ENCODE measurements around the gene SMYD4.
"Not testable (repeated sequence)": the region's sequence is repeated elsewhere in the genome, so short reads cannot be mapped to it uniquely, and the experiment has no call there.

SMYD4 gene

DNA sequence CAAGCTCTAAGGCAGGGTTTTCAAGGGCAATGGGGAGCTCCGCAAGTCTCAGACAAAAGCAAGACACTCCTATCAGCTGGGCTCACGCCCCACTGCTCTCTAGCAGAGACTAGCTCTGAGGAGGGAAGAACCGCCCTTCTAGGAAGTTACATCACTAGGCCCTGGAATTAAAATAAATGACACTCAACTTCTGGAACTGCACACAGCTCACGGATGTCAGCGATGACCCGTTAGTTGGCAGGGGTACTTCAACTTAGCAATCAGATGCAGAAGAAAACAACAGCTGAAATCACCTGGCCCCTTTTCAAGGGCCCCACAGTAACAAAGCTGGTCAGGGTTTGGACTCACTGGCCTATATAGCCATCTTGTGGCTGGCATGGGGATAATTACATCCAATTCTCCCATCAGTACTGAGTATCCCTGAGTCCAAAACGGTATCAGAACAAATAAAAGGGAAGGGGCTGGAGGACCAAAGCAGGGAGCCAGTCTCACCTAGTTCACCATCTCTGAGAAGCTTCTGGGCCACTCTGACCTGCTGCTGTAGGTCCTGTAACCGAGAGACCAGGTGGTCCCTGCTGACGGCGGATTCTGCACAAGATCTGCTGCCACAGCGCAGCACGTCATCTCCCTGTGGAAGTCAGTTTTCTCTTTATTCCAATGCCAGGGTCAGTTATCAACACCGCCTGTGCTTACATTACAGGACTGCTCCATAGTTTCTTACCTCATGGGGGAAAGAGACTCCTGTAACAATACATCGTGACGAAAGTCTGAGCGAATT is 45.7 kb downstream of the SMYD4 start:
- Histone ChIP-seq H3K9me3 (ENCODE audit: control insufficient read depth, insufficient read depth, low read length) (no peaks in the 10 kb centered on the region), H3K4me1 (ENCODE audit: control insufficient read depth, insufficient read depth, low read length) (no peaks in the 10 kb centered on the region), H3K27me3 (ENCODE audit: control insufficient read depth, insufficient read depth, low read length) (no peaks in the 10 kb centered on the region), H3K36me3 (ENCODE audit: control insufficient read depth, insufficient read depth, low read length) (peaks cover 24% of the 10 kb centered on the region; the same call in 1 of the 2 replicates), H3K27ac (ENCODE audit: low read length) (no peak overlapping the region), H3K4me3 (ENCODE audit: low read length) (no peak overlapping the region)
- DNase-seq (ENCODE audit: low read depth, low spot score) = no peak
- no CpG with 5 or more reads among the region's 16 CpGs for WGBS (ENCODE audit: insufficient coverage, insufficient read length)

DNA sequence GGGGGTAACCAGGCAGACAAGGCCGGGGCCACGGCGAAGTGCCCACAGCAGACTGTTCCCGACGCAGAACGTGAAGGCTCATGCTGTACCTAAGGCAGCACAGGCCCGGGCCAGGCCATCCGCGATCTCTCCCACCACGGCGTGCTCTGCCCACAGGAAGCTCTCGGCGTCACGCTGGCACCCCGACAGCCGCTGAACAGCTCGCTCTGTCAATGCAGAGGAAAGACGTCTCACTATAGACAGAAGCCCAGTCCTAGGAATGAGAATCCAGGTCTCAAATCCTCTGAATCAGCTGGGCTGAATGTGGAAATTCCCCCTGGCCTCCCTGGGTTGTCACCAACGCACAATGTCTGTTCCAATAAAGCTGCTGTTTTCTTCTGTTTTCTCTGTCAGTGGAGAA is 46.4 kb downstream of the SMYD4 start:
- H3K4me3 ChIP-seq (ENCODE audit: low read length) = no peak overlapping the region
- WGBS (ENCODE audit: insufficient coverage, insufficient read length) = no CpG with 5 or more reads among the region's 19 CpGs
- H3K36me3 ChIP-seq (ENCODE audit: control insufficient read depth, insufficient read depth, low read length) = peaks cover 24% of the 10 kb centered on the region; the same call in 1 of the 2 replicates
- H3K4me1 ChIP-seq (ENCODE audit: control insufficient read depth, insufficient read depth, low read length) = no peaks in the 10 kb centered on the region
- H3K27ac ChIP-seq (ENCODE audit: low read length) = no peak overlapping the region
- no peak for DNase-seq (ENCODE audit: low read depth, low spot score)
- no peaks in the 10 kb centered on the region for H3K27me3 ChIP-seq (ENCODE audit: control insufficient read depth, insufficient read depth, low read length)
- H3K9me3 ChIP-seq (ENCODE audit: control insufficient read depth, insufficient read depth, low read length) = no peaks in the 10 kb centered on the region

DNA sequence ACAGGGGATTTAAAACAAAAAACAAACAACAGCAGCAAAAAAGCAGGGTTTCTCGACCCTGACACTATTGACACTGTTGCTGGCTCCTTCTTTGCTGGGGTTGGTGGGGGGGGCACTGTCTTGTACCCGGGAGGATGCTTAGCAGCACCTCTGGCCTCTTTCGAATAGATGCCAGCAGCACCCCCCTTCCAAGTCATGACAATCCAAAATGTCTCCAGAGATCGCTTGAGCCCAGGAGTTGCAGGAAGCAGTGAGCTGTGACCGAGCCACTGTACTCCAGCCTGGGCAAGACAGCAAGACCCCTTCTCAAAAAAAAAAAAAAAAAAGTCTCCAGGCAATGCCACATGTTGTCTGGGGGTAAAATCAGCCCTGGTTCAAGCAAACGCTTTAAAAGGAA is 47.5 kb downstream of the SMYD4 start:
- no peak overlapping the region for H3K4me3 ChIP-seq (ENCODE audit: low read length)
- no peak for DNase-seq (ENCODE audit: low read depth, low spot score)
- peaks cover 21% of the 10 kb centered on the region; the same call in 1 of the 2 replicates for H3K36me3 ChIP-seq (ENCODE audit: control insufficient read depth, insufficient read depth, low read length)
- H3K27ac ChIP-seq (ENCODE audit: low read length) = no peak overlapping the region
- no peaks in the 10 kb centered on the region for H3K4me1 ChIP-seq (ENCODE audit: control insufficient read depth, insufficient read depth, low read length)
- no peaks in the 10 kb centered on the region for H3K9me3 ChIP-seq (ENCODE audit: control insufficient read depth, insufficient read depth, low read length)
- no CpG with 5 or more reads among the region's 6 CpGs for whole genome bisulfite sequencing (ENCODE audit: insufficient coverage, insufficient read length)
- no peaks in the 10 kb centered on the region for H3K27me3 ChIP-seq (ENCODE audit: control insufficient read depth, insufficient read depth, low read length)

DNA sequence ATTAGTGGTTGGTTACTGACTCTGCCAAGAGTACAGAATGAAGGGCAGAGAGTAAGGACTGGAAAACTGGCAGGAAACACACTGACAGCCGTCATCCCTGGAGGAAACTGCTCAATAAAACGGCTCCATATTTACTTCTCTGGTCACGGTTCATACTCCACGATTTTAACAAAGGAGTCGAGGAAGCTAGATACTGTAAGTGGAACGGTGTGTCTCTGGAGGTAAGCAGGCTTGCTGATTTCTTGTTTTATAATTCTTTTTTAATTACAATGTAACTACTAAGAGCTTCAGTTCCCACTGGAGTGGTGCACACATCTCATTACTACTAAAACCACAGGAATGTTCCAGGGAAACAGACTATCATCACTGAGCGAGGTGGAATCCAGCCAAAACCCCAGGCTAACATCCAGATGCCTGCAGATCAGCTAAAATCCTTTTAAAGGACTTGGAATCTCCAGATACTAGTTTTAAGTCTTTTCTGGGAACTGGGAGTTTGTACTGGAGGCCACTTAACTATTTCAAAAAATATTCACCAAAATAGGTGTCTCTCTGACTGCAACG is 50.1 kb downstream of the SMYD4 start:
- Histone ChIP-seq H3K27ac (ENCODE audit: low read length) (no peak overlapping the region), H3K9me3 (ENCODE audit: control insufficient read depth, insufficient read depth, low read length) (no peaks in the 10 kb centered on the region), H3K27me3 (ENCODE audit: control insufficient read depth, insufficient read depth, low read length) (no peaks in the 10 kb centered on the region), H3K4me1 (ENCODE audit: control insufficient read depth, insufficient read depth, low read length) (no peaks in the 10 kb centered on the region), H3K36me3 (ENCODE audit: control insufficient read depth, insufficient read depth, low read length) (peaks cover 16% of the 10 kb centered on the region; the same call in 1 of the 2 replicates), H3K4me3 (ENCODE audit: low read length) (no peak overlapping the region)
- no peak for DNase-seq (ENCODE audit: low read depth, low spot score)
- no CpG with 5 or more reads among the region's 8 CpGs for WGBS (ENCODE audit: insufficient coverage, insufficient read length)

DNA sequence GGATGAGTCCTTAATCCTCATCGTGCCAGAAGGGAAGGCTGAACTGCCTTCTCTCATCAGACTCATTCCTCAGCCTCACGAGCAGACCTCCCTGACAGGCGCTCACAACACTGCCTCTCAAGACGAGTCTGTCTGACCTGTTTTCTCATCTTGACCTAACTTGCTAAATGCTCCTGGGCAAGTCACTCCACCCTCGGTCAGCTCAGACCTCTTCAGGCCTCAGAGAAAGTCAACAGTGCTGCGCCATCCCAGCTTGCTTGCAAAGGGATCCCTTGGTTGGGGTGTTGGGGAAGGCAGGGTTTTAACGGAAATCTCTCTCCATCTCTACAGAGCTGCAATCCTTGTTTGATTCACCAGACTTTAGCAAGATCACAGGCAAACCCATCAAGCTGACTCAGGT is 52.8 kb downstream of the SMYD4 start:
- Histone ChIP-seq H3K4me1 (ENCODE audit: control insufficient read depth, insufficient read depth, low read length) (no peaks in the 10 kb centered on the region; the same call in 1 of the 2 replicates), H3K9me3 (ENCODE audit: control insufficient read depth, insufficient read depth, low read length) (no peaks in the 10 kb centered on the region), H3K4me3 (ENCODE audit: low read length) (no peak overlapping the region), H3K27me3 (ENCODE audit: control insufficient read depth, insufficient read depth, low read length) (no peaks in the 10 kb centered on the region), H3K36me3 (ENCODE audit: control insufficient read depth, insufficient read depth, low read length) (peaks cover 10% of the 10 kb centered on the region; the same call in 1 of the 2 replicates), H3K27ac (ENCODE audit: low read length) (no peak overlapping the region)
- no peak for DNase-seq (ENCODE audit: low read depth, low spot score)
- WGBS (ENCODE audit: insufficient coverage, insufficient read length) = no CpG with 5 or more reads among the region's 7 CpGs

DNA sequence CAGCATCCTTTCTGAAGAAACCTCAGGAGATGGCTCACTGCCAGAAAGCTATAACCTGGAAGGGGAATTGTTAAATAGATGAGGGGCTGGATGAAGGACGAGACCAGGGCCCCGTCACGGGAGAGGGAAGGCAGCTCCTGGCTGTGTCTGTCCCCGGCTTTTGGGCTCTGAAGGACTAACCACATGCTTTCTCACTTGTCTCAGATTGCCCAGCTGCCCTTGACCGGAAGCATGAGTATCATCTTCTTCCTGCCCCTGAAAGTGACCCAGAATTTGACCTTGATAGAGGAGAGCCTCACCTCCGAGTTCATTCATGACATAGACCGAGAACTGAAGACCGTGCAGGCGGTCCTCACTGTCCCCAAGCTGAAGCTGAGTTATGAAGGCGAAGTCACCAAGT is 53.4 kb downstream of the SMYD4 start:
- H3K36me3 ChIP-seq (ENCODE audit: control insufficient read depth, insufficient read depth, low read length) = peaks cover 10% of the 10 kb centered on the region
- no peaks in the 10 kb centered on the region; the same call in 1 of the 2 replicates for H3K4me1 ChIP-seq (ENCODE audit: control insufficient read depth, insufficient read depth, low read length)
- no CpG with 5 or more reads among the region's 10 CpGs for WGBS (ENCODE audit: insufficient coverage, insufficient read length)

DNA sequence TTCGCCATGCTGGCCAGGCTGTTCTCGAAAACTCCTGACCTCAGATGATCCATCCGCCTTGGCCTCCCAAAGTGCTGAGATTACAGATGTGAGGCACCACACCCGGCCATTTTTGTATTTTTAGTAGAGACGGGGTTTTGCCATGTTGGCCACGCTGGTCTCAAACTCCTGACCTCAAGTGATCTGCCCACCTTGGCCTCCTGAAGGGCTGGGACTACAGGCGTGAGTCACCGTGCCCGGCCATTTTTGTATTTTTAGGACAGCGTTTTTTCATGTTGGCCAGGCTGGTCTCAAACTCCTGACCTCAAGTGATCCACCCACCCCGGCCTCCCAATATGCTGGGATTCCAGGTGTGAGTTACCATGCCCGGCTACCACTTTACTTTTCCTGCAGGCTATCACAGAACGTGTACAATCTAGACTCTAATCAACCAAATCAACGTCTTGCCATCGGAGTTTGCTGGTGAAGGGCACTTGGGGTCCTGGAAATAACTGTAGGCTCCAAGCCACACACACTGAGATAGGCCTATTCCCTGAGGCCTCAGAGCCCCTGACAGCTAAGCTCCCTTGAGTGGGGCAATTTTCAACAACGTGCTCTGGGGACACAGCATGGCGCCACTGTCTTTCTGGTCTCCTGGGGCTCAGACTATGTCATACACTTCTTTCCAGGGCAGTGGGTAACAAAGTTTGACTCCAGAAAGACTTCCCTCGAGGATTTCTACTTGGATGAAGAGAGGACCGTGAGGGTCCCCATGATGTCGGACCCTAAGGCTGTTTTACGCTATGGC is 55.1 kb downstream of the SMYD4 start:
- Histone ChIP-seq H3K4me3 (ENCODE audit: low read length) (no peak overlapping the region), H3K27me3 (ENCODE audit: control insufficient read depth, insufficient read depth, low read length) (no peaks in the 10 kb centered on the region), H3K27ac (ENCODE audit: low read length) (no peak overlapping the region), H3K9me3 (ENCODE audit: control insufficient read depth, insufficient read depth, low read length) (no peaks in the 10 kb centered on the region), H3K4me1 (ENCODE audit: control insufficient read depth, insufficient read depth, low read length) (peaks cover 2% of the 10 kb centered on the region), H3K36me3 (ENCODE audit: control insufficient read depth, insufficient read depth, low read length) (peaks cover 7% of the 10 kb centered on the region)
- no peak for DNase-seq (ENCODE audit: low read depth, low spot score)
- no CpG with 5 or more reads among the region's 21 CpGs for WGBS (ENCODE audit: insufficient coverage, insufficient read length)

More for the DNA sequence above, 53.4 kb downstream of the SMYD4 start:
- Histone ChIP-seq H3K4me3 (ENCODE audit: low read length) (no peak overlapping the region), H3K27ac (ENCODE audit: low read length) (no peak overlapping the region), H3K9me3 (ENCODE audit: control insufficient read depth, insufficient read depth, low read length) (no peaks in the 10 kb centered on the region), H3K27me3 (ENCODE audit: control insufficient read depth, insufficient read depth, low read length) (no peaks in the 10 kb centered on the region)
- no peak for DNase-seq (ENCODE audit: low read depth, low spot score)

DNA sequence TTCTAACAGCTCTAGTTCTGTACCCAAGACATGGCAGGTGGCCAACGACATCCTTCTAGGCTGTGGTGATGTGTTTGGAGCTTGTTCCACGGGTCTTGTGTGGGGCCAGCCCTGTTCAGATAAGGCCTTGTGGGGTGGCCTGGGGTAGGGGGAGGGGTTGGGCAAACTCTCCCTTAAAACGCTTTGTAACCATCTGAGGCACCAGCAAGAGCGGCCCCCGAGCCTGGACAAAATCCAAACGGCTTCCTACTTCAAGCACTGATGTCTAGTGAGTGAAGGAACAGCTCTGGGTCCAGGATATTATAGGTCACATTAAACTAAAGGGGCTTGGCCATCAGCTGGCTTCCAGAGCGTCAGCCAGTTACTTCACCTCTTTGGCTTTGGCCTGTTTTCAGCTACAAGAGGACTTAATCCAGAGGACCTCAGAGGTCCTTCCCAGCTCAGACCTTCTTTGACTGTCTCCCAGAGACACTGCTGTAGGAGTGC is 56.0 kb downstream of the SMYD4 start:
- H3K4me3 ChIP-seq (ENCODE audit: low read length) = no peak overlapping the region
- H3K36me3 ChIP-seq (ENCODE audit: control insufficient read depth, insufficient read depth, low read length) = peaks cover 7% of the 10 kb centered on the region
- H3K9me3 ChIP-seq (ENCODE audit: control insufficient read depth, insufficient read depth, low read length) = no peaks in the 10 kb centered on the region
- no peaks in the 10 kb centered on the region for H3K27me3 ChIP-seq (ENCODE audit: control insufficient read depth, insufficient read depth, low read length)
- peaks cover 3% of the 10 kb centered on the region for H3K4me1 ChIP-seq (ENCODE audit: control insufficient read depth, insufficient read depth, low read length)
- WGBS (ENCODE audit: insufficient coverage, insufficient read length) = no CpG with 5 or more reads among the region's 7 CpGs
- no peak for DNase-seq (ENCODE audit: low read depth, low spot score)
- H3K27ac ChIP-seq (ENCODE audit: low read length) = no peak overlapping the region

DNA sequence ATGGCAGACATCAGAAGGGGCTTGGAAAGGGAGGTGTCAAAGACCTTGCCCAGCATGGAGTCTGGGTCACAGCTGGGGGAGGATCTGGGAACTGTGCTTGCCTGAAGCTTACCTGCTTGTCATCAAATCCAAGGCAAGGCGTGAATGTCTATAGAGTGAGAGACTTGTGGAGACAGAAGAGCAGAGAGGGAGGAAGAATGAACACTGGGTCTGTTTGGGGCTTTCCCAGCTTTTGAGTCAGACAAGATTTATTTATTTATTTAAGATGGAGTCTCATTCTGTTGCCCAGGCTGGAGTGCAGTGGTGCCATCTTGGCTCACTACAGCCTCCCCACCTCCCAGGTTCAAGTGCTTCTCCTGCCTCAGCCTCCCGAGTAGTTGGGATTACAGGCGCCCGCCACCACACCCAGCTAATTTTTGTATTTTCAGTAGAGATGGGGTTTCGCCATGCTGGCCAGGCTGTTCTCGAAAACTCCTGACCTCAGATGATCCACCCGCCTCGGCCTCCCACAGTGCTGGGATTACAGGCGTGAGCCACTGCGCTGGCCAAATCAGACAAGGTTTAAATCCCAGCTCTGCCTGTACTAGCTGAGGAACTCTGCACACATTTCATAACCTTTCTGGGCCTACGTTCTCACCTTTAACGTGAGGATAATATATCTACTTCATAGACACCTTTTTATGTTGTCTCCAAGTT is 56.6 kb downstream of the SMYD4 start:
- H3K36me3 ChIP-seq (ENCODE audit: control insufficient read depth, insufficient read depth, low read length); H3K27me3 ChIP-seq (ENCODE audit: control insufficient read depth, insufficient read depth, low read length); H3K27ac ChIP-seq (ENCODE audit: low read length); DNase-seq (ENCODE audit: low read depth, low spot score); H3K4me3 ChIP-seq (ENCODE audit: low read length); H3K4me1 ChIP-seq (ENCODE audit: control insufficient read depth, insufficient read depth, low read length); H3K9me3 ChIP-seq (ENCODE audit: control insufficient read depth, insufficient read depth, low read length): not testable (repeated sequence)
- no CpG with 5 or more reads among the region's 12 CpGs for WGBS (ENCODE audit: insufficient coverage, insufficient read length)
